SH-SY5Y (cell line): ENCODE measurements around the gene FOXN1.

Source experiments
- GATA2 ChIP-seq: IDR thresholded peaks from 2 replicates; pipeline ENCODE4 v1.6.1; 2011; ENCODE audit warnings: mild to moderate bottlenecking, low read depth, low read length
- GATA3 ChIP-seq: IDR thresholded peaks from 2 replicates; pipeline ENCODE4 v1.6.1; 2011; ENCODE audit warnings: low read depth, mild to moderate bottlenecking, low read length, moderate library complexity

Gene FOXN1

DNA sequence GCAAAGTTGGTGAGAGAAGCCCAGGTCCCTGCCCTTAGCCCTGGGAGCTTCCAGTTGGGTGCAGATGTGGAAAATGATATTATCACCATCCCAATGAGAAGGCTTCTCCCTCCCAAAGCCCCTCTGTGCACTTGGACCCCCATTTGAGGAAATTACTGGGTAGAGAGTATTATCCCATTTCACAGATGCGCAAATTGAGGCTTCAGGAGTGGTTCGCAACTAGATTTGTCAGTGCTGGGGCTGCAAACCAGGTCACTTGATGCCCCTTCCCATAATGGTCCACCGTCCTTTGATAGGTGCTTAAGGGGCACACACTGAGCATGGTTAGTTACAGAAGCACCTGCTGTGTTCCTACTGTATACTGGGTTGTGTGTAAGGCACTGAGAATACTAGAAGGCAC, 14.3 kb upstream of the FOXN1 start:
- TF ChIP-seq GATA2 (no peak), GATA3 (no peak)

DNA sequence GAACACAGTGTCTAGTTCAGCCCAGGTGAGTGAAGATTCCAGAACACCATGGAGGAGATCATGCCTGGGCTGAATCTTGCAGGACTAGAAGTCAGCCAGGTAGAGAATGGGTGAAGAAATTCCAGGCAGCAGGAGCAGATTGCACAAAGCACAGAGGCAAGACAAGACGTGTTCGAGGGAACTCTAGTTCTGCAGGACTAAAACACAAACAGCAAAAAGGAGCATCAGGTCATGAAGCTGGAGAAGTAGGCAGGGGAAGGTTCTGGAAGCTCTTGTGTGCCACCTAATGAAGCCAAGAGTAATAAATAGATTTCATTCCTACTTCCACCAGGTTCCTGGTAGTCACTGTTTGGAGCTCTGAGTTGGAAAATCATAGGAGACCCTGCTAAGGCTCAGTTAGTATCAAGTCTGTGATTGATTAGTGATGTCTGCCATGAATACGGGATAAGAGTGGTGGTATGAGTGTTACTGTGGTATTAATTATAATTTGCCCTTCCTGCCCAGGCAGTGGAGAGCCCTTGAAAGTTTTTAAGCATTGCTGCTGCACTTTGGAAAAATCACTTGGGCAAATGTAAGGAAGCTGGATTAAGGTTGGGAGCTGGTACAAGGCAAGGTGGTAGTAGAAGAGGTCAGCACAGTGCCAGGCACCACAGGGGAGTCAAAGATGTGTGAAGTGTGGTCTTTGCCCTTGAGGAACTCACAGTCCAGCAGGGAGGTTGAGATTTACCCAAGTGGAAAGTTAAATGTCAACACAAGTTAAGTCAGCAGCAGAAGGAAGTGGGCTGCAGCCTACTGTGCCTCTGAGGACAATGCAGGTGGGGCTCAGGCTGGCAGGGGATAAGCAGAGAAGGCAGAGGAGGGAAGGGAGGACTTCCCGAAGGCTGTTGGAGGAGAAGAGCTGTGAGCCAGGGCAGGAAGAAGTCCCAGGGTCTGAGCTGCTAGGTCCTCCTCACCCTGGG, 13.5 kb upstream of the FOXN1 start:
- no peak for TF ChIP-seq GATA3
- no peak for TF ChIP-seq GATA2

DNA sequence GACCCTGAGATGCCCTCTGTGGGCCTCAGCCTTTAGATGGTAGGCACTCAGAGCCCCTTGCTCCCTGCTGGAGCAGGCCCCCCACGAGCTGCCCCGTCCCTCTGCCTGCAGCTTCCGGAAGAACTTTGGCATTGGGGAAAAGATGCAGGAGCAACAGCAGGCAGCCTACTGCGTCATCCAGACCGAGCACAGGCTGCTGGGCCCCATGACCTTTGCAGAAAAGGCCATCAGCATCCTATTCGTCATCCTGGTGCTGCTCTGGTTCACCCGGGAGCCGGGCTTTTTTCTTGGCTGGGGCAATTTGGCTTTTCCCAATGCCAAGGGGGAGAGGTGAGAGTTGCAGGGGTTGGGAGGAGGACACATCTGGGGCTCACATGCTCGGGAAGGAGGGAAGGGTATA, 12.7 kb upstream of the FOXN1 start:
- no peak for TF ChIP-seq GATA2
- TF ChIP-seq GATA3, result no peak

DNA sequence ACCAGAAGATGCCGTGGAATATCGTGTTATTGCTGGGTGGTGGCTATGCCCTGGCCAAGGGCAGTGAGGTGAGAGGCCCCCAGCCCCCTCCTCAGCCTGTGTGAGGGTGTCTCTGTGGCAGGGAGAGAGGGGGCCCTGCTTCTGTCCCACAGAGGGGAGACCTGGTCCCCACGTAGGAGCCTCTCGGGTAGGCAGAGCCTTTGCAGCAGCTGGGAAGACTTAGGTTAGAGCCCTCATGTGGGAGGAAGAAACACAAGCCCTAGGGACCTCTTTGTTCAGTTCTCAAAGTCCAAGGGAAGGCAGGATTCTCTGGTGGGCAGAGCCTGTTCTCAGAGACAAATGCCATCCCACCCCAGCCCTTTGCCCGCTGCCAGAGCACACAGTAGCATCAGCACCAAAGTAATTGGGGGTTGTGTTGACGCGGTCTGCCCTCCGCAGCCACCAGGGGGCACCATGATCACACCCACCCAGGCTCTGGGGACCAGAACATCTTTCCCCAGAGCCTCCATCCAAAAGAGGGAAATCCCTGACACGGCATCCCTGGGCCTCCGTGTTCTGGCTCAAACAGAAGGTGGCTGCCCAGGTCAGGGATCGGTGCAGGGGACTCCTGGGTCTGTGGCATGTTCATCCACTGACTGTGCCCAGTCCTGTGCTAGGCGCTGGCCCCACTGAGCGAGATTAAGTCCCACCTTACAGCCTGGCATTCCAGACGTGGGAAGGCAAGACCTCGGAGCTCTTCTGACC, 11.5 kb upstream of the FOXN1 start:
- TF ChIP-seq GATA2 (no peak), GATA3 (no peak)

DNA sequence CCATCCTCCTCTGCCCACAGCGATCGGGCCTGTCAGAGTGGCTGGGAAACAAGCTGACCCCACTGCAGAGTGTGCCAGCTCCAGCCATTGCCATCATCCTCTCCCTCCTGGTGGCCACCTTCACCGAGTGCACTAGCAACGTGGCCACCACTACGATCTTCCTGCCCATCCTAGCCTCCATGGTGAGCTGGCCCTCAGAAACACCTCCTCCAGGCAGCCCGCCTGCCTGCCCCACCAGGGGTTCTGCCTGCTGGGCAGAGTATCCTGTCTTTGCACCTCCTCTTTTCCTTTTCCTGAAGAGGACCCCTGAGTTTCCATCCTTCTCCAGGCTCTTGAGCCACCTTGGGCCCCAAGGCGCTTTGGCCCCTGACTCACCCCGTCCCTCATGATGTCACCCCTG, 10.5 kb upstream of the FOXN1 start:
- TF ChIP-seq GATA2 (no peak), GATA3 (no peak)

DNA sequence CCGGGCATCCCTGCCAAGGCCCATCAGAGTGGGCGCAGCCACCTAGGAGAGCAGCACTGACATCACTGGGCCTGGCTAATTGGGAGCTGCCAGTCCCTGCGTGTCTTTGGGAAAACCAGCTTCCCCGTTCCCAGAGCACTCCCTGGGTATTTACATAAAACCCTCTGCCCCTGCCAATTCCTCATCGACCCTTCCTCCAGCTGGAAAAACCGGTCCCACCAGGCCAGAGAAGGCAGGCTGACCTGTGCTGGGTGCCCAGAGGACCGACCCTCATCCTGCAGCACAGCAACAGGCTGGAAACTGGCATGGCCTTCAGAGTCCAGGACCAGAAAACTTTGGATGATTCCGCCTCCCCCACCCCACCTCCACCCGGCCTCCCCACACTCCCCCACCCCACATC, 8.2 kb upstream of the FOXN1 start:
- TF ChIP-seq GATA3, result no peak
- no peak for TF ChIP-seq GATA2

DNA sequence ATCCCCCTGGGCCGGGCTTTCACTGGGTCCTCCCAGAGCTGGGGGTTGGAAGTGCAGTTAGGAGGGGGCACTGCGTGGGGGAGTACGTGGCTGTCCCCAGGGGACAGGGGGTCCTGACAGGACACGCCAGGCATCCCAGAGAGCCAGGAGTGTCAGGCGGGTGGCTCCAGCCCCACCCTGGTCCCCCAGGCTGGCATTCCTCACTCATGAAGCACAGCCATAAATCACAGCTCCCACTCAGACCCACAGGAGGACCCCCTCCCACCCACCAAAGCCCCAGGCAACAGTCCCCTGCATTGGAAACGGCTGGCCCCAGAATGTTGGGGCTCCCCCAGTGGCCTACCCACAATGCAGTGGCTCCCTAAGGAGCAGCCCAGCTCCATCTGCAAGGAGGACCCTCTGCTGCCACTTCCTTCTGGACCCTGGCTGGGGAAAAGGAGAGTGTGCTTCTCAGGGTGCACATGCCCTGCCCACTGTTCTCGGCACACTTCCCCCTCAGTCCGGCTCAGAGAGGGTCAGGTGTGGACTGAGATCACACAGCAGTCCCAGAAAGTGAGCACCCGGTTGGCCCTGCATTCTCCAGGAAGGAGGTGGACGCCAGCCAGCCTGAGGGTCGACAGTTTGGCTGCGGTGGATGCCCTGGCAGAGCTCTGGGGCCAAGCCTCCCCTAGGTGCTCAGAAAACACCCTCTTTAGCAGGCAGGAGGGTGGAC, 7.3 kb upstream of the FOXN1 start:
- TF ChIP-seq GATA2 (no peak), GATA3 (no peak)

DNA sequence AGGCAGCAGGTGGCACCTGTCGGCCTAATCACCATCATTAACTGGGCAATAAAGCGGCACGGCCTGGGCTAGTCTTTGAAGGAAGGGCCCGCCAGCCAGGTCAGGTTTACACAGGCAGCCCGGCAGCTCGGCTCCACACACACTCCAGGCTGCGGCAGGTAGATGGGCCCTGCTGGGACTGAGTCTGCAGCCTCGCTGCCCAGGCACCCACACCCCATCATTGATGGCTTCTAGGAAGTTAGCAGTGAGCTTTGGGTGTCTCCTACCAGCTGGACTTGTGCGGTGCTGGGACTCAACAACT, 6.8 kb upstream of the FOXN1 start:
- TF ChIP-seq GATA3 (no peak), GATA2 (no peak)

DNA sequence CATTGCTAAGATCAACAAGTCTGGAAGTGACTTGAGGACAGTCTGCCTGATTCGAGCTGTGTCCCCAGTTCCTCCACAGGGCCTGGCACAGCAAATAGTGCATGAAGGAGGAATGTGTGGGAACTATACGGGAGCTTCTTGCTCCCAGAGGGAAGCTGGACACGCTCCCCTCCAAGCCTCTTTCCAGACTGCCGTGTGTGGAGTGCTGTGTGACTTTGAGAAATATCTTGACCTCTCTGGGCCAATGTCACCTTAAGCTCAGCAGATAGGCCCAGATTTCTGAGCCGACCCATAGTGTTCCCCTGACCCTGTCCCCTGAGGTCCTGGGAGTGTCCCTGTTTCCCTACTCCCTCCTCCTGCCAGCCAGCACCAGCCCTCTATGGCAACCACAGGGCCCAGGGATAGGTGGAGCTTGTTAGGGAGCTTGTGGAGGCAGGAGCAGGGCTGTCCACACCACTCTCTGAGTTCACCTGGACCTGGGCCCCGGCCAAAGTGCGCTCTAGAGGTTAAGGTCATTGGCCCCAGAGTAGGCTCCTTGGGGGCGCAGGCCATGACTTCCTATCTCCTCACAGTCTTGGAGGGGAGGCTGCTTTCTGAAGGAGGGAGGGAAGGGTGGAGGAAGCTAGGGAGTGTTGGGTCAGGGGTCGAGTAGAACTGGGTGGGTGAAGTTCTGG, 6.3 kb upstream of the FOXN1 start:
- TF ChIP-seq GATA2, result no peak
- no peak for TF ChIP-seq GATA3

DNA sequence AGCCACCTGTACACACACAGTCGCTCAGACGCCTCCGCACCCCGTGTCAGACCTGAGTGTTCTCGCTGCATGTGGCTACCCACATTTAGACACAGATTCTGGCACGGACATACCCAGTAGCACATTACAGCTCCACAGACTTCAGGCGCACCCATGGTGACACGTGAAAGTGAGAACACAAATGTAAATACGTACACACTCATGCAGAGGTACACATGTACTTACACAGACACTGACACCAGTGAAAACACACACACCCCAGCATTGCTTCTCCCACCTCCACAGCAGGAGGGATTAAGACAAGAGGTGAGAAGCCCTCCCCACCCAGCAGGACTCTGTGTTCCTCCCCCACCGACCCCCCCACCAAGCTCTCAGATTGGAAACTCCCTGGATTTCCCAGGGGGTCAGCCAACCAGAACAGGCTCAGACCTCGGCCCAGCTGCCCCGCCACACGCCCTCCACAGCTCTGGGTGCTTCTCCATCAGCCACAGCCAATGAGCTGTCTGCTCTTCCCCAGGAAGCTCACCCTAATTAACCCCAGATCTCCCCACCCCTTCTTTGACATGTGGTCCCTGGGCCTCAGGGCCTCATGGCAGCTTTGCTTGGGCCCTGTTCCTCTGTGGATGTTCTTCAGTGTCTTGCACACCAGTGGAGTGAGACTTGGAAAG, 5.3 kb upstream of the FOXN1 start:
- TF ChIP-seq GATA3 (no peak), GATA2 (no peak)

DNA sequence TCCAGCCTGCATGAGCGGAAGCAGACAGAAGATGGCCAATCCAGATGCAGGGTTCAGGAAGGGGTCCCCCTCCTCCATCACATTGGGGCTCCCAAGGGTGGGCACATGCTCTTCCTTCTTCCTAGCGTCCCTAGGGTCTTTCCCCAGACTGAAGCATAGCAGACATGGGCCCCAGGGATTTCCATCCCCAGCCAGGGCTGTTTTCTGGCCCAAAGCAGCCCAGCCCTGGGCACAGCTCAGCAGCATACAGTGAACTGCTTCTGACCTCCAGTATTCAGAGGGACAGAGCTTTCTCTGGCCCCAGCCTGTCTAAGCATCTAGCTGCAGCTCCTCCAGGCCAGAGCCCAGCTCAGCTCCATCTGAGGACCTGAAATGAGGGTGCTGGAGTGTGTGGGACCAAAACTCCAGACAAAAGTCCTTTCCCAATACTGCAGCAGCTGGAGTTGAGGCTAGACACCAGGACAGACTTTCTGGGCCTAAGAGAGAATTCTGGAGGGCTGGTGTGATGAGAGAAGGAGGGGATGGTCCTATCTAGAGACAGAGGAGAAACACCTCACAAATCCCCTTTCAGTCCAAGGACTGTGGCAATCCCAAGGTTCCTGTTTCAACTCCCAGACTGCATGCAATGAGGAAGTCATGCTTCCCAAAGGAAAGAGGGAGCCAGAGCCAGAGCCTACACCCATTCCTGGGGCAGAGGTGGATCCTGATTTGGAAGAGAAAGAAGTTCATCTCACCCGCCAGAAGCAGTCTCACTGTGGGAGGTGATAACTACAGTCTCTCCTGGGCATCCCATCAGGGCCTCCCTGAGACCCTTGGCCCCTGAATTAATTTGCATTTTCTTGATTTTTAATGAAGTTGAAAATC, 4.5 kb upstream of the FOXN1 start:
- TF ChIP-seq GATA2, result no peak
- no peak for TF ChIP-seq GATA3

DNA sequence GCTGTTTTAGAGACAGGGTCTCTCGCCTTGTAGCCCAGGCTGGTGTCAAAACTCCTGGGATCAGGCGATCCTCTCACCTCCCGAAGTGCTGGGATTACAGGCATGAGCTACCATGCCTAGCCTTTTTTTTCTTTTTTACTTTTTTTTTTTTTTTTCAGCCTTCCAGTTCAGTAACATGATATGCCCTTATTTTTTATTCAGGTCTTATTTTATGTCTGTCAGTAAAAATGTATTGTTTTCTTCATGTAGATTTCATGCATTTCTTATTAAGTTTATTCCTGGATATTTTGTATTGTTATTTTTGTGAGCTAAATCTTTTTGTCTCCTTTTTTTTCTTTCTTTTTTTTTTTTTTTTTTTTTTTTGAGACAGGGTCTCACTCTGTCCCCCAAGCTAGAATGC, 2.7 kb upstream of the FOXN1 start:
- TF ChIP-seq GATA3 (no peak), GATA2 (no peak)

DNA sequence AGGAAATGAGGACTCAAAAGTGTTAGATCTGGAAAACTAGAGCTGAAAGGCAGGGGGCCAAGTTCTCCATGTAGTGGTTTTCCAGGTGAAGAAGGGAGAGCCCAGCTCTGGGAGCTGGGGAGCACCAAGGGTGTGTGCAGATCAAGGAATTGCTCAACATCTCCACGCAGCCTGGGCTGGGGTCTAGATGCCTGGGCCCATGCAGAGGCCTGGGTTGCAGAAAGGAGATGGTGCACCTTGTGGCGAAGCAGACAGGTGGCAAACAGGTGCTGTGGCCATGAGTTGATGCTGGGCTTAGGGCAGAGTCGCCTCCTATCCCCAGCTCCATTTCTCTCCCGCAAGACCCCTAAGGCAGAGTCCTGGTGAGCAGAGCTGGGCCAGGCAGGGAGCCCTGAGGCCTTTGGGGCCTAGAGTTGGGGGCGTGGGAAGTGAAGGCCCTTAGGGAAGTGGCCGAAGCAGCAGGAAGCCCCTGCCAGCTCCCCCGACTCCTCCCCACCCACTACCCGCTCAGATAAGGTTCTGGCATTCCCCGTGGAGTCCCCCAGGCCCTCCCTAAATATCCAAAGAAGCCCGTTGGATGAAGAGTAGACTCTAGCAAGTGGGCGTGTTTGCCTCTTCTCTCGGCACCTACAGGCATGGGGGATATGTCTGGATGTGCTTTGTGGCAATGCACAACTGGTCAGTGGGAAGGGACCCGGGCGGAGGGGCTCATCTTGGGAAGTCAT, 777 bp downstream of the FOXN1 start:
- TF ChIP-seq GATA3, result no peak
- TF ChIP-seq GATA2, result no peak
